H9 (cell line): ENCODE results near the gene VIPR2. TPM values are rescaled to one million over a fixed set of nuclear protein-coding genes. Genes with fewer than 3 reads are reported as not detected.

Source experiments
- DNase-seq: peaks from one replicate; pipeline ENCODE4 v3.0.0-alpha.2; 2017
- H2AFZ ChIP-seq: one replicate; pipeline ENCODE4 v1.6.1; 2013; ENCODE audit warnings: mild to moderate bottlenecking, low read length, control low read depth, moderate library complexity
- H2AK5ac ChIP-seq: 2 replicates; pipeline ENCODE4 v1.6.1; 2013; ENCODE audit warnings: low read length, control low read depth, mixed read lengths; ENCODE audit not compliant: insufficient read length
- H2BK120ac ChIP-seq: one replicate; pipeline ENCODE4 v1.6.1; 2013; ENCODE audit warnings: low read depth, mild to moderate bottlenecking, low read length, control low read depth, inconsistent platforms; ENCODE audit not compliant: poor library complexity, severe bottlenecking
- H2BK12ac ChIP-seq: 2 replicates; pipeline ENCODE4 v1.6.1; 2013; ENCODE audit warnings: low read length, control low read depth, mixed read lengths, low read depth; ENCODE audit not compliant: insufficient read length
- H2BK15ac ChIP-seq: 2 replicates; pipeline ENCODE4 v1.6.1; 2013; ENCODE audit warnings: low read depth, low read length, control low read depth
- H2BK20ac ChIP-seq: one replicate; pipeline ENCODE4 v1.6.1; 2013; ENCODE audit warnings: low read depth, mild to moderate bottlenecking, low read length, control low read depth, inconsistent platforms; ENCODE audit not compliant: poor library complexity, severe bottlenecking
- H2BK5ac ChIP-seq: 2 replicates; pipeline ENCODE4 v1.6.1; 2013; ENCODE audit warnings: low read length, control low read depth, mixed read lengths; ENCODE audit not compliant: insufficient read length
- H3K14ac ChIP-seq: 2 replicates; pipeline ENCODE4 v1.6.1; 2013; ENCODE audit warnings: low read length, control low read depth; ENCODE audit not compliant: insufficient read depth
- H3K18ac ChIP-seq: 2 replicates; pipeline ENCODE4 v1.6.1; 2013; ENCODE audit warnings: low read depth, mild to moderate bottlenecking, mixed read lengths, low read length, control low read depth; ENCODE audit not compliant: insufficient read length
- H3K23ac ChIP-seq: 2 replicates; pipeline ENCODE4 v1.6.1; 2013; ENCODE audit warnings: low read length, control low read depth, mixed read lengths, low read depth; ENCODE audit not compliant: insufficient read length
- H3K23me2 ChIP-seq: 2 replicates; pipeline ENCODE4 v1.6.1; 2013; ENCODE audit warnings: low read depth, mild to moderate bottlenecking, mixed read lengths, low read length, control low read depth; ENCODE audit not compliant: insufficient read length, poor library complexity, severe bottlenecking
- H3K27ac ChIP-seq: 2 replicates; pipeline ENCODE4 v1.5.1; 2013; ENCODE audit warnings: low read length, control low read depth, mixed read lengths, low read depth; ENCODE audit not compliant: insufficient read length
- H3K27me3 ChIP-seq: 2 replicates; pipeline ENCODE4 v1.6.1; 2013; ENCODE audit warnings: low read length, control low read depth, inconsistent platforms; ENCODE audit not compliant: insufficient read depth
- H3K4ac ChIP-seq: 2 replicates; pipeline ENCODE4 v1.6.1; 2013; ENCODE audit warnings: low read depth, mild to moderate bottlenecking, control low read depth, inconsistent platforms, low read length, moderate library complexity
- H3K4me1 ChIP-seq: 2 replicates; pipeline ENCODE4 v1.6.1; 2013; ENCODE audit warnings: low read length, control low read depth, inconsistent platforms; ENCODE audit not compliant: insufficient read depth
- H3K4me2 ChIP-seq: 2 replicates; pipeline ENCODE4 v1.6.1; 2013; ENCODE audit warnings: low read length, control low read depth, mixed read lengths; ENCODE audit not compliant: insufficient read length, insufficient read depth
- H3K56ac ChIP-seq: 2 replicates; pipeline ENCODE4 v1.6.1; 2013; ENCODE audit warnings: low read depth, mild to moderate bottlenecking, mixed read lengths, low read length, control low read depth; ENCODE audit not compliant: insufficient read length
- H3K79me1 ChIP-seq: 2 replicates; pipeline ENCODE4 v1.6.1; 2013; ENCODE audit warnings: low read depth, mild to moderate bottlenecking, moderate library complexity, low read length, control low read depth, inconsistent platforms; ENCODE audit not compliant: insufficient read depth, poor library complexity, severe bottlenecking
- H3K79me2 ChIP-seq: 2 replicates; pipeline ENCODE4 v1.6.1; 2013; ENCODE audit warnings: low read length, control low read depth, inconsistent platforms; ENCODE audit not compliant: insufficient read depth
- H3K9ac ChIP-seq: 2 replicates; pipeline ENCODE4 v1.6.1; 2013; ENCODE audit warnings: low read length, control low read depth, mixed read lengths; ENCODE audit not compliant: insufficient read length; ENCODE audit errors: extremely low read depth
- H3K9me3 ChIP-seq: one replicate; pipeline ENCODE4 v1.6.1; 2013; ENCODE audit warnings: low read depth, low read length, inconsistent platforms; ENCODE audit not compliant: control insufficient read depth
- H3T11ph ChIP-seq: one replicate; pipeline ENCODE4 v1.6.1; 2013; ENCODE audit warnings: mild to moderate bottlenecking, low read length, control low read depth, inconsistent platforms
- H4K20me1 ChIP-seq: one replicate; pipeline ENCODE4 v1.6.1; 2013; ENCODE audit not compliant: control insufficient read depth, insufficient read length, insufficient read depth
- H4K5ac ChIP-seq: 2 replicates; pipeline ENCODE4 v1.6.1; 2013; ENCODE audit warnings: low read depth, mild to moderate bottlenecking, mixed read lengths, low read length, control low read depth; ENCODE audit not compliant: insufficient read length
- H4K8ac ChIP-seq: replicated peaks from 2 replicates; pipeline ENCODE4 v1.6.1; 2013; ENCODE audit warnings: low read length, control low read depth, mixed read lengths, low read depth; ENCODE audit not compliant: insufficient read length
- H4K91ac ChIP-seq: 2 replicates; pipeline ENCODE4 v1.6.1; 2013; ENCODE audit warnings: low read depth, mild to moderate bottlenecking, moderate library complexity, mixed read lengths, low read length, control low read depth; ENCODE audit not compliant: insufficient read length
- H3K27ac Mint-ChIP-seq, 3 experiments: 2 replicates in 2 of 3; 3 replicates in 1 of 3; pipeline ENCODE4 v1.8.0; 2020 to 2021; ENCODE audit warnings: mixed read lengths in 3 of 3, mild to moderate bottlenecking in 1 of 3, moderate library complexity in 1 of 3
- H3K27me3 Mint-ChIP-seq: 2 replicates; pipeline ENCODE4 v1.8.0; 2021; ENCODE audit warnings: low read depth, mild to moderate bottlenecking, moderate library complexity, mixed read lengths
- H3K36me3 Mint-ChIP-seq, 3 experiments: 2 replicates in 2 of 3; 3 replicates in 1 of 3; pipeline ENCODE4 v1.8.0; 2020 to 2021; ENCODE audit warnings: low read depth in 3 of 3, mixed read lengths in 3 of 3; ENCODE audit not compliant: insufficient read depth in 1 of 3
- H3K4me1 Mint-ChIP-seq, 2 experiments: 2 replicates each; pipeline ENCODE4 v1.8.0; 2020; ENCODE audit warnings: mixed read lengths in 2 of 2
- H3K4me3 Mint-ChIP-seq, 2 experiments: 2 replicates in 1 of 2; 3 replicates in 1 of 2; pipeline ENCODE4 v1.8.0; 2020 to 2021; ENCODE audit warnings: mild to moderate bottlenecking in 2 of 2, mixed read lengths in 2 of 2, moderate library complexity in 1 of 2
- H3K9me3 Mint-ChIP-seq, 2 experiments: 2 replicates in 1 of 2; 3 replicates in 1 of 2; pipeline ENCODE4 v1.8.0; 2020; ENCODE audit warnings: mild to moderate bottlenecking in 2 of 2, mixed read lengths in 2 of 2, moderate library complexity in 1 of 2
- WGBS: extraction: QIAGEN DNeasy Blood & Tissue Kit; methylation state at CpG from one replicate; pipeline ENCODE4 v1.1.7; 2013; ENCODE audit warnings: missing lambda C conversion rate, low lambda C conversion rate, mixed read lengths; ENCODE audit not compliant: insufficient read length; ENCODE audit errors: extremely low coverage; 5-methylcytosine and 5-hydroxymethylcytosine counted together
- total RNA-seq: library from RNA; stranded (reverse); gene quantifications from 2 replicates; pipeline ENCODE4 v1.2.1, GENCODE V29; 2021
- TF ChIP-seq, protein P1 (sequence below): fragments of 200-600 bp; sonication (generic); conservative IDR thresholded peaks from 3 replicates; pipeline ENCODE4 v1.8.0; 2021; ENCODE audit warnings: antibody characterized with exemption, mild to moderate bottlenecking

VIPR2 gene
- total RNA-seq, 1 experiment from 2014 or later = 1.6 TPM

DNA sequence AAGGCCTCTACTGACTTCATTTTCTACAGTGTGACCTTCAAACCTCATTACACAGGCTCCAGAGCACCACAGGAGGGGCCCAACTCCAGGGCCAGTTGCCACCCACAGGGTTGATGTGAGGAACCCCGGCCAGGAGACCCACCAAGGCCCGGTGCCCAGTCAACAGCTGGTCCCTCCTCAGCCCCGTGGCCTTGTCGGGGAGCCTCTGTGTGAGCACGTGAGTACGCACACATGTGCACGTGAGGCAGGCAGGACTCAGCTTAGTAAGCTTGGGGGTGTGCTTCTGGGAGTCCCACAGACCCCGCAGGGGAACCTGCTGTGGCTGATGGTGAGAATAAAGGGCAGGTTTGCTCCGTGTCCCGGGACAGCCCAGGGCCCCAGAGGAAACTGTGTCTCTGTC, 104.5 kb downstream of the VIPR2 start:
- Mint-ChIP-seq H3K4me3 (no peak overlapping the region), H3K27ac (no peak overlapping the region), H3K27me3 (peaks cover 1% of the 10 kb centered on the region), H3K9me3 (peaks cover 11 to 14% of the 10 kb centered on the region in 2 experiments; a peak in 4 of 5 replicates), H3K36me3 (peaks cover 3 to 12% (median 4%) of the 10 kb centered on the region in 3 experiments; a peak in 5 of 7 replicates), H3K4me1 (peaks cover 0 to 14% of the 10 kb centered on the region in 2 experiments; a peak in 2 of 4 replicates)
- no CpG with 5 or more reads among the region's 10 CpGs for WGBS
- Histone ChIP-seq H3K9me3 (no peaks in the 10 kb centered on the region), H2BK12ac (no peak overlapping the region), H3K23ac (no peak overlapping the region), H3K4me2 (no peak overlapping the region), H4K8ac (no peak overlapping the region), H3K79me1 (no peaks in the 10 kb centered on the region), H3K27ac (no peak overlapping the region), H3K23me2 (no peaks in the 10 kb centered on the region), H3K4me1 (no peaks in the 10 kb centered on the region), H2BK120ac (no peak overlapping the region), H2AFZ (no peak overlapping the region), H4K20me1 (no peaks in the 10 kb centered on the region), H3K4ac (no peak overlapping the region), H3K18ac (no peak overlapping the region), H2BK20ac (no peak overlapping the region), H3K79me2 (no peaks in the 10 kb centered on the region), H3T11ph (no peak overlapping the region), H2AK5ac (no peak overlapping the region), H3K14ac (no peak overlapping the region), H2BK5ac (no peak overlapping the region), H3K56ac (no peak overlapping the region), H4K91ac (no peak overlapping the region), H4K5ac (no peak overlapping the region), H2BK15ac (no peak overlapping the region), H3K27me3 (no peaks in the 10 kb centered on the region), H3K9ac (no peak overlapping the region)
- TF ChIP-seq, protein P1, sequence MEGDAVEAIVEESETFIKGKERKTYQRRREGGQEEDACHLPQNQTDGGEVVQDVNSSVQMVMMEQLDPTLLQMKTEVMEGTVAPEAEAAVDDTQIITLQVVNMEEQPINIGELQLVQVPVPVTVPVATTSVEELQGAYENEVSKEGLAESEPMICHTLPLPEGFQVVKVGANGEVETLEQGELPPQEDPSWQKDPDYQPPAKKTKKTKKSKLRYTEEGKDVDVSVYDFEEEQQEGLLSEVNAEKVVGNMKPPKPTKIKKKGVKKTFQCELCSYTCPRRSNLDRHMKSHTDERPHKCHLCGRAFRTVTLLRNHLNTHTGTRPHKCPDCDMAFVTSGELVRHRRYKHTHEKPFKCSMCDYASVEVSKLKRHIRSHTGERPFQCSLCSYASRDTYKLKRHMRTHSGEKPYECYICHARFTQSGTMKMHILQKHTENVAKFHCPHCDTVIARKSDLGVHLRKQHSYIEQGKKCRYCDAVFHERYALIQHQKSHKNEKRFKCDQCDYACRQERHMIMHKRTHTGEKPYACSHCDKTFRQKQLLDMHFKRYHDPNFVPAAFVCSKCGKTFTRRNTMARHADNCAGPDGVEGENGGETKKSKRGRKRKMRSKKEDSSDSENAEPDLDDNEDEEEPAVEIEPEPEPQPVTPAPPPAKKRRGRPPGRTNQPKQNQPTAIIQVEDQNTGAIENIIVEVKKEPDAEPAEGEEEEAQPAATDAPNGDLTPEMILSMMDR = no peak
- no peak for DNase-seq
